Fibroblast of pulmonary artery (primary cell): ENCODE results near the gene NCOA6.

Experiments used
- DNase-seq: peaks from one replicate; pipeline ENCODE4 v3.0.0-alpha.2; 2010; ENCODE audit warnings: low read depth
- H3K4me3 ChIP-seq: replicated peaks from 2 replicates; pipeline ENCODE4 v1.5.1; 2011; ENCODE audit warnings: low read depth, mild to moderate bottlenecking, control low read depth, low read length, moderate library complexity
- TF ChIP-seq, protein P1 (sequence below): IDR thresholded peaks from 2 replicates; pipeline ENCODE4 v1.5.1; 2011; ENCODE audit warnings: mild to moderate bottlenecking, control low read depth, low read length, inconsistent platforms; ENCODE audit errors: missing control alignments

The NCOA6 gene

DNA sequence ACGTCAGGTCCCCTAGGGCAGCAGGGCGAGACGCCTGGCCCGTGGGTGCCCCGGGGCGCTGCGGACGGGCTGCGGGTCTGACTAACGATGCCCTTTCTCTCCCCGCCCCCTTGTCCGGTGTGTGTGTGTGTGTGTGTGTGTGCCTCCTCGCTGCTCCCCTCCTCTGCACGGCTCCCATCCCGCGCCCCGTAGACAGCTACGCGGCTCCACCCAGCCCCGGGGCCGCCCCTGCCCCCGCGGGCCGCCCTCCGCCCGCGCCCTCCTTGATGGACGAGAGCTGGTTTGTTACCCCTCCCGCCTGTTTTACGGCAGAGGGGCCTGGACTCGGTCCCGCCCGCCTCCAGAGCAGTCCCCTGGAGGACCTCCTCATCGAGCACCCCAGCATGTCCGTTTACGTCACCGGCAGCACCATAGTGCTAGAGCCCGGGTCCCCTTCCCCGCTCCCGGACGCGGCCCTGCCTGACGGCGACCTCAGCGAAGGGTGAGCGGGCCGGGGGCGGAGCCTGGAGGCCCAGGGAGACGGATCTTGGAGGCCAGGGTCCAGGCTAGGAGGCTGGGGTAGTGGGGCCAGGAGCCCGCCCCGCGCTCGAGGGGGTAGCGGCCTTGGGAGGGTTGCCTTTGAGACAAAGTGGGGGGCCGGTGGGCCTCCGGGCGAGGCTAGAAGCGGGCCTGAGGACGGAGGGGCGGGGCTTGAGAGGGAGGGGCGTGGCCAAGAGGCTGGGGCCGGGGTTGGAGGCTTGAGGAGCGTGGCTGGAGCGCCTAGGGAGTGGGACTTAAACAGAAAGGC lies 116.2 kb downstream of the NCOA6 start:
- TF ChIP-seq, protein P1, sequence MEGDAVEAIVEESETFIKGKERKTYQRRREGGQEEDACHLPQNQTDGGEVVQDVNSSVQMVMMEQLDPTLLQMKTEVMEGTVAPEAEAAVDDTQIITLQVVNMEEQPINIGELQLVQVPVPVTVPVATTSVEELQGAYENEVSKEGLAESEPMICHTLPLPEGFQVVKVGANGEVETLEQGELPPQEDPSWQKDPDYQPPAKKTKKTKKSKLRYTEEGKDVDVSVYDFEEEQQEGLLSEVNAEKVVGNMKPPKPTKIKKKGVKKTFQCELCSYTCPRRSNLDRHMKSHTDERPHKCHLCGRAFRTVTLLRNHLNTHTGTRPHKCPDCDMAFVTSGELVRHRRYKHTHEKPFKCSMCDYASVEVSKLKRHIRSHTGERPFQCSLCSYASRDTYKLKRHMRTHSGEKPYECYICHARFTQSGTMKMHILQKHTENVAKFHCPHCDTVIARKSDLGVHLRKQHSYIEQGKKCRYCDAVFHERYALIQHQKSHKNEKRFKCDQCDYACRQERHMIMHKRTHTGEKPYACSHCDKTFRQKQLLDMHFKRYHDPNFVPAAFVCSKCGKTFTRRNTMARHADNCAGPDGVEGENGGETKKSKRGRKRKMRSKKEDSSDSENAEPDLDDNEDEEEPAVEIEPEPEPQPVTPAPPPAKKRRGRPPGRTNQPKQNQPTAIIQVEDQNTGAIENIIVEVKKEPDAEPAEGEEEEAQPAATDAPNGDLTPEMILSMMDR = no peak
- peak overlapping the region; percentile 54 for H3K4me3 ChIP-seq
- peak; percentile 75 for DNase-seq

- H3K4me3 ChIP-seq = peak overlapping the region; percentile 54
- TF ChIP-seq, protein P1 = peak; percentile 46
- peak; percentile 44 for DNase-seq
Measured at GRCh38 chr20:34708621-34709043, 116.8 kb downstream of the NCOA6 start.

DNA sequence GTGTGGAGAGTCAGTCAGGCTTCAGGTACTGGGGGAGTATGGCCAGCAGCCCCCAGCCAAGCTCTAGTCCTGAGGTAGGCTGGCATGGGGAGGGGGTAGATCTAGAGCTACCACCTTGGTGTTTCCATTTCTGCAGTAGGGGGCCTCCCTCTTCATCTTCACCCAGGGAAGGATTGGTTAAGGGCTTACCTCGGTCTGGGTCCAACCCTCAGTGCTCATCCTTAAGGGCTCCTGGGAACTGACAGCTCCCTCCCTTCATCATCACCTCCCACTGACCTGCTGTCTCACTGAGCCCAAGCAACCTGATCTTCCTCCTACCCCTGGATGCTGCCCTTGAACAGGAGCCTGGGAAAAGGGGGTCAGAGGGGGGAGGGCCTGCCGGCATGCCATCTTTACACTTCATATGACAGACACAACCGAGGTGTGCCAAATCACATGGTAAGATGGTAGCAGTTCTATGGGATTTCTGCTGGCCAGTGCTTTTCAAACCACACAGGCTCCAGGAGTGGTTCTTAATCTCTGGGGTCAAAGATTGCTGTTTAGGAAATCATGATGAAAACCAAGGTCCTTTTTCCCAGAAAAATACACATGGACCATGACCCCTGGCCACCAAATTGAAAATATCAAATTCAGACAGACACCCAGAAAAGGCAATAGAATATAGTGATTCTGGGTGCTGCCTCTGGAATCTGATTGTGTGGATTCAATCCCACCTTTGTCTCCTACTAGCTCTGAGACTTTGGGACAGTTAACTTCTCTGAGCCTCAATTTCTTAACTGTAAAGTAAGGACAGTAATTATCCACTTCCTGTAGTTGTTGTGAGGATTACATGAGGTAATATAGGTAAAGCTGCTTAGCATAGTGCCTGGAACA lies 118.3 kb downstream of the NCOA6 start:
- TF ChIP-seq, protein P1 = no peak
- no peak for DNase-seq
- H3K4me3 ChIP-seq = no peak overlapping the region

DNA sequence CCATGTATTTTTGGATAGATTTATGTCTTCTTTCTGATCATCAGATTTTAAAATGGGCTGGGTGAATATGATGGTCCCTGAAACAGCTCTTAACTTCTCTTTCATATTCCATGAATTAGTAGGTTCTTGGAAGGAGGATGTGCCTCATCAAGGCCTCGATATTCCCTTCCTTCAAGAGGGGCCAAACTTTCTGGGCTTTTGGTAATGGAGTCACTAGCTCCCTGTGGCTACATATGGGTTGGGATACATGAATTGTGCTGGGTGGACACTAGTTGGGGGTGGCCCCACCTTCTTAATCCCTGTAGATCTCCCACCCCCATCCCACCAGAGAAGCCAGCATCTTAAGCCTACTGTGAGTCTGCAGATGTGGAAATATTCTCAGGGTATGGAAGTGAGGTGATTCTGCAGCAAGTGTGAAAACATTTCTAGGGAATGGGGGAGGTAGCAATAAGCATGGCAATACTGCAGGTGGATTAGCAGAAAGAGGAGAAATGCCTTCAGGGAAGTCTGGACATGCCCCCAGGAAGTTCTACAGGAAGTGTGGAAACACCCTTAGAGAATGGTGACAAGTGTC lies 119.1 kb downstream of the NCOA6 start:
- TF ChIP-seq, protein P1 = no peak
- no peak for DNase-seq
- H3K4me3 ChIP-seq = no peak overlapping the region

- peak; percentile 23 for DNase-seq
- peak overlapping the region; percentile 74 for H3K4me3 ChIP-seq
- TF ChIP-seq, protein P1 = peak; percentile 3
Measured at GRCh38 chr20:34705397-34706301, 119.8 kb downstream of the NCOA6 start.

- TF ChIP-seq, protein P1 = no peak
- no peak for DNase-seq
- H3K4me3 ChIP-seq = peak overlapping the region; percentile 74
Measured at GRCh38 chr20:34705008-34705396, 120.4 kb downstream of the NCOA6 start.
